K562 (cell line): Measurements from ENCODE around the gene CTIF. TPM values are rescaled to one million over a fixed set of nuclear protein-coding genes. Genes with fewer than 3 reads are reported as not detected.

Source experiments
- ATAC-seq: fragments of 200-7000 bp; cut with Tn5 transposase; 3 replicates; pipeline ENCODE4 v1.9.1; 2020; ENCODE audit warnings: moderate library complexity
- BruUV-seq: library from RNA; stranded (reverse); fragments of 400-500 nt; replicated peaks from 2 replicates; lab custom pipeline; 2021; lab: Mats Ljungman, UMichigan
- CTCF ChIA-PET: fragments of 300-600 bp; formaldehyde crosslinking; extraction: SDS; loops from one replicate; lab custom pipeline; 2021; ENCODE audit warnings: low intra/inter-chr PET ratio; lab: Yijun Ruan, JAX
- POLR2A ChIA-PET: fragments of 300-600, 350-650 bp; sonication (Branson Sonifier 250); formaldehyde crosslinking; extraction: SDS; loops from one replicate; lab custom pipeline; 2021; ENCODE audit warnings: antibody characterized with exemption, inconsistent platforms; lab: Yijun Ruan, JAX
- DNase-seq, 4 experiments: peaks; one replicate each; pipeline versions ENCODE4 v3.0.0 to v3.0.0-alpha.2; 2011 to 2018; ENCODE audit warnings: low spot score in 3 of 4, mixed read lengths in 3 of 4; ENCODE audit errors: extremely low read depth in 1 of 4
- FAIRE-seq: peaks from 2 replicates; lab custom pipeline; 2011; peaks lifted over from hg19 to GRCh38; lab: Jason Lieb, UNC
- H2AFZ ChIP-seq: 2 replicates; pipeline ENCODE4 v1.6.0; 2011; ENCODE audit warnings: low read depth, low read length, control low read depth, inconsistent platforms
- H3K27ac ChIP-seq: fragments of 200-600 bp; 3 replicates; pipeline ENCODE4 v1.8.0; 2011; ENCODE audit warnings: low read depth, mild to moderate bottlenecking, control low read depth, inconsistent platforms, low read length, moderate library complexity, mixed read lengths; ENCODE audit errors: extremely low read depth
- H3K27me3 ChIP-seq, 2 experiments: fragments of 300-600 bp in 1 of 2; 2 replicates in 1 of 2; 3 replicates in 1 of 2; pipeline versions ENCODE4 v1.6.0 to v1.8.0; 2011; ENCODE audit warnings: inconsistent platforms in 2 of 2, low read length in 2 of 2, mild to moderate bottlenecking in 1 of 2, mixed read lengths in 1 of 2, moderate library complexity in 1 of 2; ENCODE audit not compliant: control insufficient read depth in 2 of 2, insufficient read depth in 2 of 2
- H3K36me3 ChIP-seq: fragments of 300-600 bp; 3 replicates; pipeline ENCODE4 v1.8.0; 2011; ENCODE audit warnings: mild to moderate bottlenecking, low read length, inconsistent platforms; ENCODE audit not compliant: control insufficient read depth, insufficient read depth
- H3K4me1 ChIP-seq, 2 experiments: fragments of 200-600 bp in 1 of 2; replicated peaks in 1 of 2; 2 replicates in 1 of 2; 3 replicates in 1 of 2; pipeline versions ENCODE4 v1.5.1 to v1.8.0; 2011; ENCODE audit warnings: inconsistent platforms in 2 of 2, low read length in 2 of 2, mild to moderate bottlenecking in 1 of 2, mixed read lengths in 1 of 2, moderate library complexity in 1 of 2; ENCODE audit not compliant: control insufficient read depth in 2 of 2, insufficient read depth in 2 of 2
- H3K4me2 ChIP-seq: 2 replicates; pipeline ENCODE4 v1.6.1; 2011; ENCODE audit warnings: low read length, control low read depth, inconsistent platforms, mixed read lengths; ENCODE audit not compliant: insufficient read depth
- H3K4me3 ChIP-seq: fragments of 200-600 bp; sonication (generic), shearing (Covaris generic); 2 replicates; pipeline ENCODE4 v1.5.1; 2016; ENCODE audit warnings: control low read depth, inconsistent platforms
- H3K79me2 ChIP-seq: fragments of 200-600 bp; 3 replicates; pipeline ENCODE4 v1.8.0; 2011; ENCODE audit warnings: low read length, inconsistent platforms; ENCODE audit not compliant: control insufficient read depth, insufficient read depth
- H3K9ac ChIP-seq, 2 experiments: 2 replicates each; pipeline versions ENCODE4 v1.6.0 to v1.6.1; 2011; ENCODE audit warnings: low read depth in 2 of 2, low read length in 2 of 2, control low read depth in 1 of 2, inconsistent platforms in 1 of 2, mild to moderate bottlenecking in 1 of 2, mixed read lengths in 1 of 2; ENCODE audit not compliant: insufficient read depth in 1 of 2
- H3K9me1 ChIP-seq: one replicate; pipeline ENCODE4 v1.6.0; 2011; ENCODE audit warnings: inconsistent platforms, mild to moderate bottlenecking, low read length, moderate library complexity; ENCODE audit not compliant: control insufficient read depth, insufficient read depth
- H3K9me3 ChIP-seq: replicated peaks from 2 replicates; pipeline ENCODE4 v1.5.1; 2011; ENCODE audit warnings: low read depth, low read length, inconsistent platforms; ENCODE audit not compliant: control insufficient read depth, insufficient read depth
- H4K20me1 ChIP-seq: replicated peaks from 2 replicates; pipeline ENCODE4 v1.6.1; 2011; ENCODE audit warnings: low read length, inconsistent platforms, mixed read lengths; ENCODE audit not compliant: control insufficient read depth, insufficient read depth
- ATF7 ChIP-seq: fragments of 450-650 bp; IDR thresholded peaks from 2 replicates; pipeline ENCODE4 v1.7.1; 2014; ENCODE audit warnings: mild to moderate bottlenecking, moderate library complexity
- CBFB ChIP-seq: sonication (generic); formaldehyde crosslinking; IDR thresholded peaks from 2 replicates; pipeline ENCODE4 v1.4.0; 2020; ENCODE audit warnings: mild to moderate bottlenecking, missing genetic modification reagents
- HCFC1 ChIP-seq: IDR thresholded peaks from 2 replicates; pipeline ENCODE4 v1.6.1; 2012; ENCODE audit warnings: low read depth, low read length, improper control_type of control experiment
- KAT2B ChIP-seq: IDR thresholded peaks from one replicate; pipeline ENCODE4 v1.6.1; 2012; ENCODE audit warnings: low read depth, mild to moderate bottlenecking, control low read depth, inconsistent platforms, low read length, moderate library complexity
- KLF6 ChIP-seq: fragments of 250-450 bp; sonication (Bioruptor Pico); IDR thresholded peaks from 2 replicates; pipeline ENCODE4 v1.4.0; 2020; ENCODE audit warnings: mild to moderate bottlenecking, moderate library complexity, borderline replicate concordance
- LEF1 ChIP-seq: fragments of 450-650 bp; IDR thresholded peaks from 2 replicates; pipeline ENCODE4 v1.6.1; 2016; ENCODE audit warnings: mild to moderate bottlenecking
- POLR2B ChIP-seq: fragments of 450-650 bp; IDR thresholded peaks from 2 replicates; pipeline ENCODE4 v1.6.1; 2018; ENCODE audit warnings: low read depth; ENCODE audit not compliant: partially characterized antibody
- RBM25 ChIP-seq: fragments of 200-400 bp; formaldehyde crosslinking; IDR thresholded peaks from 2 replicates; pipeline ENCODE4 v1.6.1; 2018; ENCODE audit warnings: low read length, low read depth, moderate library complexity; ENCODE audit not compliant: severe bottlenecking
- SPI1 ChIP-seq: IDR thresholded peaks from 2 replicates; pipeline ENCODE4 v1.6.1; 2011; ENCODE audit warnings: low read depth, low read length, control low read depth, borderline replicate concordance
- ZNF146 ChIP-seq: IDR thresholded peaks from one replicate; pipeline ENCODE4 v1.6.1; 2018; ENCODE audit warnings: missing compliant biosample characterization; ENCODE audit not compliant: unreplicated experiment
- in situ Hi-C: fragments of 300-500 bp; cut with MboI; formaldehyde crosslinking; loops from 4 replicates; pipeline ENCODE4 v1.15.0; 2018; ENCODE audit warnings: inconsistent platforms, mixed read lengths
- intact Hi-C: fragments of 100-400 bp; cut with micrococcal nuclease; formaldehyde crosslinking; loops from 2 replicates; pipeline ENCODE4 v1.14.2; 2022
- polyA plus RNA-seq, 8 experiments: library from polyadenylated mRNA; depleted of rRNA in 4 of 8; stranded (reverse) in 5 of 8; unstranded in 3 of 8; fragments of >200 nt; fragmentation: Nextera tagmentation in 2 of 8; fragmentation: Illumina TruSeq in 1 of 8; extraction: Ambion mirVana in 2 of 8; extraction: Trizol in 1 of 8; gene quantifications; 2 replicates each; pipeline versions ENCODE4 v1.2.1 to v1.2.3, GENCODE V29; 2011 to 2014; ENCODE audit warnings: inconsistent platforms in 1 of 8, missing spikeins in 1 of 8
- total RNA-seq, 7 experiments: library from RNA; depleted of rRNA in 6 of 7; stranded (reverse); fragments of >200 nt in 6 of 7; fragmentation: Illumina TruSeq in 2 of 7; extraction: Trizol in 2 of 7; gene quantifications; 2 replicates each; pipeline versions ENCODE4 v1.2.1 to v1.2.3, GENCODE V29; 2011 to 2021; ENCODE audit warnings: low replicate concordance in 1 of 7

Gene CTIF
- total and polyA plus RNA-seq, 9 of the 15 experiments (the other 6 are each of a cell fraction or from before 2014, with no cell fraction given): 0.17 to 11.5 (median 2.2) TPM

- TF ChIP-seq ATF7 (no peak), SPI1 (no peak), ZNF146 (CRISPR knock-in tag) (peak; percentile 72), RBM25 (peak; percentile 22), KAT2B (no peak), LEF1 (no peak), HCFC1 (no peak), KLF6 (CRISPR knock-in tag) (no peak), CBFB (CRISPR knock-in tag) (no peak), POLR2B (no peak)
- FAIRE-seq: no peak
- no peaks in the 10 kb centered on the region for H3K79me2 ChIP-seq
- no peak overlapping the region for H3K9ac ChIP-seq
- H3K27ac ChIP-seq: no peak overlapping the region
- no peaks in the 10 kb centered on the region for H3K9me1 ChIP-seq
- no peak for DNase-seq
- no peaks in the 10 kb centered on the region for H3K36me3 ChIP-seq
- H2AFZ ChIP-seq: no peak overlapping the region
- intact Hi-C loops (loop anchor here (2.0 kb wide), 1 partner anchor 98 kb away; no protein-coding TSS in a partner anchor), in situ Hi-C loops (loop anchor here (10.0 kb wide), 1 partner anchor 88 kb away; no protein-coding TSS in a partner anchor)
- H4K20me1 ChIP-seq: peaks cover 8% of the 10 kb centered on the region
- H3K27me3 ChIP-seq: no peaks in the 10 kb centered on the region
- no peak for ATAC-seq
- no peaks in the 10 kb centered on the region for H3K9me3 ChIP-seq
- no peak overlapping the region for H3K4me3 ChIP-seq
- H3K4me2 ChIP-seq: no peak overlapping the region
- peaks cover 0 to 11% of the 10 kb centered on the region in 2 experiments; a peak in 1 of 5 replicates for H3K4me1 ChIP-seq
- CTCF ChIA-PET: no interaction called here
- no TSS peak for BruUV-seq
- POLR2A ChIA-PET: no interaction called here
Observed at GRCh38 chr18:48772457-48772856, 233.6 kb downstream of the CTIF start.
